Femur (tissue), 1 donor: ENCODE results near the gene DVL2.
"Not testable (repeated sequence)": the region's sequence is repeated elsewhere in the genome, so short reads cannot be mapped to it uniquely, and the experiment has no call there.

Source experiments
- DNase-seq: peaks from one replicate; pipeline ENCODE4 v3.0.0-alpha.2; 2017

The DVL2 gene

GRCh38 chr17:7254511-7254910 lies 20.2 kb upstream of the DVL2 start:
- DNase-seq, result no peak

GRCh38 chr17:7253082-7253481 lies 18.8 kb upstream of the DVL2 start:
- no peak for DNase-seq

GRCh38 chr17:7252176-7253043 lies 18.1 kb upstream of the DVL2 start, which contains the start of gene ELP5:
ELP5 (plus strand) TSS chr17:7252215; CDS start chr17:7252551, 336 bp downstream.
- peak; percentile 96 for DNase-seq

DNA sequence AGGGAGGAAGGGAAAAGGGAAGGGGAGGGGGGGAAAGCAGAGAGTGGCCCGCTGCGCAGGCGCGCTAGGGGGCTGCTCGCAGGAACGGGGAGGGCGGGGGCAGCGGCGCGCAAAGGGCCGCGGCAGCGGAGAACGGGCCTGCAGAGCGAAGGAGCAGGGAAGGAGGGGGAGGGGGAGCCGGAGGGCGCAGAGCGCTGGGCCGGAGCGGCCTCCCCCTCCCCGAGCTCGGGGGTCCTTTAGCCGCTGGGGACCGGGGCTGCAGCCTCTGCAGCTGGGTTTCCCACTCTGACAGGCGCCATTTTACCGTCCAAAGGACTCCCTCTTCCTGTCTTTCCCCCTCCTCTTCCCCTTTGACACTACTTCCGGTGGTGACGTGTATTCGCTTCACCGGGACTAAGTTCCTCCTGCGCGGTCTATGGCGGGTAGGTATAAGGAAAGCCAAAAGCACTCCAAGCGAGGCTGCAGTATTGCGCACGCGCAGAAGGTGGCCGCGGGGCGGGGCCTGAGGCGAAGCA lies 17.4 kb upstream of the DVL2 start, which contains the start of gene CTDNEP1:
TSS of gene CTDNEP1 (minus strand) at position 74 of the 515 bp plus-strand sequence. CDS start 438 bp downstream, outside the sequence.
- peak; percentile 99 for DNase-seq

GRCh38 chr17:7250695-7251627 lies 16.6 kb upstream of the DVL2 start:
- DNase-seq, result peak; percentile 41

GRCh38 chr17:7249830-7250229 lies 15.5 kb upstream of the DVL2 start:
- DNase-seq, result no peak

DNA sequence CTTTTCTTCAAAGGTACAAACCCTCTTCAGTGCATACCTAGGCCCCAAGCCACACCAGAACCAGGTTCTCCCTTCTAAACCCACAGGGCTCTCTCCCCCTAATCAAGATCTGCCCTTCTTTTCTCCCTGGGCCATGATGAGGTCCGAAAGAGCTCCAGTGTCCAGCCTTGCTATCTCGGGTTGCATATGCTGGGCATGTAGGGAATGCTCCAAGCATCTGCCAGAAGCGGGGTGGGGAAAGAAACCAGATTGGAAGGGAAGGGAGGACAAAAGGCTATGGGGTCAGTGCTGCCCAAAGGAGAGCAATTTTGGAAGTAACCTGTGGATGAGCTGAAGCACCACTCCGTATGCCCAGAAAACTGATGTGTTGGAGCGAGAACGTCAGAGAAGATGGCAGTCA lies 14.9 kb upstream of the DVL2 start:
- no peak for DNase-seq

GRCh38 chr17:7248796-7249195 lies 14.5 kb upstream of the DVL2 start:
- no peak for DNase-seq

- DNase-seq, result no peak
Observed at GRCh38 chr17:7246779-7247178, 12.5 kb upstream of the DVL2 start.

DNA sequence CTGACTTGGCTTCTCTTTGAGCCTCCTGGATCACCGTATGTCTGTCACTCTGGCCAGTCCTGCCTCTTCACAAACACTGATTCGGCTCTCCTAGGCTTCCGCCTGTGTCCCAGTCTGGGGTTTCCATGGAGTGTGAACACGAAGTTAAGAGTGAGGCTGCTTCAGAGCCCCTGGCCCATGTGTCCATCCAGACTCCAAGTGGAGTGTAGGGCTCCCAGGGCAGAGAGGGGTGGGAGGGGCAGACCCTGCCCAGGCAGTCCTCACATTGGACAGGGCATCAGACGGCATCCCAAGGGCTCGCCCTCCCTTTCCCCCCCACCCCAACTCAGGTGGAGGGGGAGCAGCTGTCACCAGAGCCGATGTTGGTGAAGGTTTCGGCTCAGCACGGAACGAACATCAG lies 9.5 kb upstream of the DVL2 start:
- DNase-seq, result not testable (repeated sequence)

DNA sequence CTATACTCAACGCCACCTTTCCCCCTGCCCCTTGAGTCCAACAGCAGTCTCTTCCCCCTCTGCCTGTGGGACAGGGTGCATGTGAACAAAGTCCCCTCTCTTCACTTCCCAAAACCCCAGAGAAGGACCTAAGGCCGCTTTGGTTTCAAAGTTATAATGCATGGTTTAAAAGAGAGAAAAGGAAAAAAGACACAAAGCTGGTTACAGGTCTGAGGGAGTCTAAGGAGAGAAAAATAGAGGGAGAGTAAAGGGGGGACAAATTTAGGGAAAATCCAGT lies 9.1 kb upstream of the DVL2 start:
- no peak for DNase-seq

GRCh38 chr17:7242717-7243452 lies 8.6 kb upstream of the DVL2 start:
- peak; percentile 97 for DNase-seq

GRCh38 chr17:7241783-7242716 lies 7.7 kb upstream of the DVL2 start, which contains the start of gene GABARAP:
GABARAP (minus strand) TSS chr17:7242449; CDS start chr17:7242330, 119 bp downstream.
- DNase-seq, result peak; percentile 97

- no peak for DNase-seq
Observed at GRCh38 chr17:7241090-7241733, 6.9 kb upstream of the DVL2 start.

- DNase-seq, result no peak
Observed at GRCh38 chr17:7240375-7240774, 6.1 kb upstream of the DVL2 start.

GRCh38 chr17:7239091-7240027 lies 5.0 kb upstream of the DVL2 start, which contains the start of gene PHF23:
PHF23 (minus strand) TSS chr17:7239457; CDS start chr17:7239279, 178 bp downstream.
- peak; percentile 100 for DNase-seq

DNA sequence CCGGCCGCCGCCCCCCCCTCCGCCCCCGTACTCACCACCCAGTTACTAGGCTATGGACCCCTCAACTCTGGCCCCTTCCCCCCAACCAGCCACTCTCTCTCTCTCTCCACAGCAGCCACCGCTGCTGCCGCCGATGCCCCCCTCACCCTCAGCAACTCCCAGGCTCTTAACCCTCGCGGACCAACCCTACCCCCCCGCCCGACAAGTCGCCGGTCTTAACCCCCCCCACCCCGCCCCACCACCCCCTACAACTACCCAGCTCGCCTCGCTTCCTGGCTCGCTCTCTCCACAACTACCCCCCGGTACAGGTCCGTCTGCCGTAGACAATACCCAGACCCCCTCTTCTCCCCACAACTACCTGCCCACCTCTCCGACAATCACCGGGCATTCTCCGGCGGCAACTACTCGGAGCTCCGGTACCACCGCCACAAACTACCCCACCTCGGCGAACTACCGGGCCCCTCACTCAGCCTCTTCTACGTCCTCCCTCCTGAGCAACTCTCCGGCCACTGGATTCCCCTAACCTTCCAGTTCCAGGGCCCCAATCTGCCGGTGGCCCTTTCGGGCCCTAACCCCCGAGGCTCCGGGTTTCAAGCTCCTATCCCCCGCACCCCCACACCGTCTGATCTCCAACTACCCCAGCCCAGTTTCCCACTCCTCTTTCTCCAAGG lies 4.2 kb upstream of the DVL2 start:
- DNase-seq, result peak; percentile 62

DNA sequence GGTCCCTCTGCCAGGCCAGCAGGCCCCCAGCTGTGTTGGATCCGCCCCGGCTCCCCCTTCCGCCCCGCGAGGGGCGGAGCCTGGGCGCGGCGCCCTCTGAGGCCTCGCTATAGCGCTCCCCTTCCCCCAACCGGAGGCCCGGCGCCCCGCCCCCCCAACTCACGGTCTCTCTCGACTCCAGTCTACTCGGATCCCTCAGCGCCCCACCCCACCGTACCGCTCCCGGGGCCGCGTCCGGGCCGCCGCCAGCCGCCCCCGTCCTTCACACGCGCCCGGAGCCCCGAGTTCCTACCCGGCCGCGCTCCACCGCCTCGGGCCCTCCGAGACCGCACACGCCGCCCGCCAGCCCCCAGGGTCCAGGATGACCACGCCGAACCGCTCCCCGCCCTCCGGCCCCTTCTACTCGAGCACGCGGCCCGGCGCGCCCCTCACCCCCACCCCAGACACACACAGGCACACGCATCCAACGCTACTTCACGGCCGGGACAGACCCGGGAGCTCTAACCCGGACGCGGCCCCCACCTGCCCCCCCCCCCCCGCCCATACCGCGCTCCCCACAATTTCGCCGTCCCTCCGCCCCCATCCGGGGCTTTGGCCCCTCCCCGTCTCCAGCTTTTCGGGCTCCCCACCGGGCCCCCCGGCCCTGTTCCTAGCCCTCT lies 3.6 kb upstream of the DVL2 start:
- peak; percentile 84 for DNase-seq
